Measurements from ENCODE around the gene ATP6V1C2.

Gene ATP6V1C2

DNA sequence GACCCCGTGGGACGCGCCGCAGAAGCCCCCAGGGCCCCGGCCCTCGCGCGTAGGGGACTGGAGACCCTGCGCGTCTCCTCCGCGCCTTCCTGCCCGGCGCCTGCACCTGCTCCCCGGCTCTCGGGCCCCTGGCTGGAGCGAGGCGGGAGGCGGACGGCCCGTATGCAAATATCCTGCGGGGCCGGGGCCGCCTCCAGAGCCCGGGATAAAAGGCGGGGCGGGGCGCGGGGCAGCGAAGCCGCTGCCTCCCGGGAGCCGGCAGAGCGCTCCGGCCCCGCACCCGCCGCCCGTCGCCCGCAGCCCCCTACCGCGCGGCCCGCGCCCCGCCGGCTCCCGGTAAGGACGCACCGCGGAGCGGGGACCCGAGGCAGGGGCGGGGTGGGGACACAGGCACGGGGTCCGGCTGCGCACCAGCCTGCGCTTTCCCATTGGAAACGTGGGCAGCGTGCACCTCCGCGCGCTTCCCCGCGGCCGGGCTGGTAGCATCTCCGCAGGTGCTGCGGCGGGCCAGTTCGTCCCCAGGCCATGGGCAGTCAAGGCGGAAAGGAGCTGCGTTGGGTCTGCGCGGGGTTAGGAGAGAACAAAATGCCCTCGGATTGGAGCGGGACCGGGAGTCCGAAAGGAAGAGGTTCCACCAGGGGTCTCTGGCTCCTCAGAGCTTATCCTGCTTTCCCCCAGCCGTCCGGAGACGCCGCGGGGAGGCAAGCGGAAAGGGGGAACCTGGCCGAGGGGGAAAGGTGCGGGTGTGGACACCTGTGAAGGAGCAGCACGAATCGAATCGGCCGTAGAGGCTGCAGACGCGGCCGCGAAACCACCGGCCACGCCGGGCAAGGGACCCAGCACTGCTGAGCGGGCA, at the start of gene ATP6V1C2:
TSS of gene ATP6V1C2 (plus strand) at position 235 of the 856 bp plus-strand sequence. CDS start 1,220 bp downstream, outside the sequence.
- no peak for FAIRE-seq

- no peak for FAIRE-seq
Measured at GRCh38 chr2:10675131-10675530, 46.3 kb upstream of the ATP6V1C2 start.

GRCh38 chr2:10678225-10678624, 43.2 kb upstream of the ATP6V1C2 start:
- FAIRE-seq = no peak

DNA sequence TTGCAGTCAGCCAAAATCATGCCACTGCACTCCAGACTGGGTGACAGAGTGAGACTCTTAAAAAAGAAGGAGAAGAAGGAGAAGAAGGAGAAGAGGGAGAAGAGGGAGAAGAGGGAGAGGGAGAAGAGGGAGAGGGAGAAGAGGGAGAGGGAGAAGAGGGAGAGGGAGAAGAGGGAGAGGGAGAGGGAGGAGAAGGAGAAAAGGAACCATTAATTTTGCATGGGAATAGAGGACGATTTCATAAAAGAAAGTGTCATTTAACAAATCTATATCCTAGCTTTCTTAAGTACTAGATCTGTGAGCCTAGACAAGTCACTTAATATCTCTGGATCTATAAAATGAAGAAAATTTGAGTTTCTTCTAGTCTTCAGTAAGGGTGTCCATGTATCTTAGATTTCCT, 41.2 kb upstream of the ATP6V1C2 start:
- no peak for FAIRE-seq

- no peak for FAIRE-seq
Measured at GRCh38 chr2:10680957-10681356, 40.5 kb upstream of the ATP6V1C2 start.

DNA sequence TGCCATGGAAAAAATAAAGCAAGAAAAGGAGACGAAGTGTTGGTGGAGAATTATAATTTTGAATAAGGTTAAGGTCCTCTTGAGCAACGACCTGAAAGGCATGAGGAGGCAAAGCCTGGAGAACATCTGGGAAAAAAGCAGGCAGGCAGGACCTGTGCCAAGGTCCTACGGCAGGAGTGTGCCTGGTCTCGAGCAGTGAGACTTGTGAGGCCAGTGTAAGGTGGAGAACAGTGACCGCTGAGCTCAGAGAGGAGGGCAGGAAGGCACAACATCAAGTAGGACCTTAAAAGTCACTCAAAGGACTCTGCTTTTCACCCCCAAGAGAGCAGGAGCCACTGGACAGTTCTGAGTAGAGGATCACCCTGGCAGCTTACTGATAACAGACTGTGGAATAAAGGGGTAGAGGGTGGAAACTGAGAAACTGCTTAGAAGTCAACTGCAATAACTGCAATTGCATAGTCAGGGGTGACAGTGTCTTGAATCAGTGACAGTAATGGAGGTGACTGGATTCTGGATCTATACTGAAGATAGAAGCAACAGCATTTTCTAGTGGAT, 35.2 kb upstream of the ATP6V1C2 start:
- FAIRE-seq = no peak

DNA sequence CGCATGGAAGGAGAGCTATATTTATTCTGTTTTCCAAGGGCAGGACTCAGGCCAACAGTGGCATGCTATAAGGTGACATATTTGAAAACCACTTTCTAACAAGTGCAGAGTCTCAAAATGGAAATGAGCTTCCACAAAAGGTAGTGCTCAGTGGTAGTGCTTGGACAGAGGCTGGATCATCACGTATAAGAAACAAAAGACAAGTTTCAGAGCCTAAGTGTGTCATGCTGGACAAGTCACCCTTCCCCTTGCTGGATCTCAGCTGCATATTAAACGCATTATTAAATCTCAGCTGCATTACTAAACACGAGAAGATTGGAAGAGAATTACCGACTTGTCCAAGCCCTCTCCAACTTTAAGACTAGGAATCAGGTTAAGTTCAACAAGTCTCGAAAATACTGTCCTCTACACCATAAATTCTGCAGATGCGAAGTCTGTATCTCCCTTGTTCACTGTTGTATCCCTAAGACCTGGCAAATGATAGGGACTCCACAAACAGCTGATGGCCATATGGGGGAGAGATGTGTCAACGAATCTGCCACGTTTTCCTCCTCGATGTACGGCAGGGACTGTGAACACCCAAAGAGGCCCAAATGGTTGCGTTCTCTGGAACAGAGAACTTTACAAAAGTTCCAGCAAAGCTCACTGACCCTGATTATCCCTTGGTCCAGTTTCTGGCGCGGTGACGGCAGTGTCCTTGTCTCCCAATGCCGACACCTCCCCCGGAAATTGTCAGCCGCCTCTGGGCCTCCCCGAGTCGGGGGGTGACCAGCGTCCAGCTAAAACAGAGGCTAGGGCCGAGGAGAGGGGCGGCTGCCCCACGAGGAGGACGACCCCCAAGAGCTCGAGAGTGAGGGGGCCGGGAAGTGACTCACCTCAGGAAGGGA, 32.3 kb upstream of the ATP6V1C2 start:
- no peak for FAIRE-seq

GRCh38 chr2:10691521-10691920, 29.9 kb upstream of the ATP6V1C2 start:
- no peak for FAIRE-seq

DNA sequence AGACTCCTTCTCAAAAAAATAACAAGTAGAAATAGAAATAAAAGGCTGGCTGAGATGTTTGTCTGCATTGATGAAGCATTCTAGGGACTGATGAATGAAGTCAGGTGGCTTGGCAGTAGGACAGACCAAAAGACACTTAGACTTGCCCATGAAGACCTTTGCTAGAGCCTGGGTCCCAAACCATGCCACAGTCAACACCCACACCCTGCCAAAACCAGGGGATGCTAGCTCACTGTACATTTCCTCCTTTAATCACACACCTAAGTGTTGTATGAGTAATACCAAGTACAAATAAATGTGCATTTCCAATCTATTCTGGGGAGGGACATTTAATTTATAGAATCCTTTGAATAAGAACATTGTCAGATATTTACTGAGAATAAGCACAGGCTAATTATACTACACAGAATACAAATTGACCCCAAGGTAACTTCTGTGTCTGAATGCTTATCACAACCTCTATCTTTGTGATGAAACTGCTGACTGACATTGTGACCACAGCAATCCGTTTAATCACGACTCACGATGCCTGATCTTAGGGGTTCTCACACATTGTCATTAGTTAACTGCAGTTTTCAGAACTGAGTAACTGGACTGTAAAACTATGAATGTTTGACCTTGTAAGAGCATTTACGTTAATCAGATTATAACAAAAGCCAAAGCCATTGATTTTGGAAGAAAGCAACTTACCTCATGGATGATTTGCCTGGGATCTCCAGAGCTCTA, 21.2 kb upstream of the ATP6V1C2 start:
- FAIRE-seq = no peak

- no peak for FAIRE-seq
Measured at GRCh38 chr2:10704034-10704594, 17.3 kb upstream of the ATP6V1C2 start.

GRCh38 chr2:10706033-10706432, 15.4 kb upstream of the ATP6V1C2 start:
- no peak for FAIRE-seq

- no peak for FAIRE-seq
Measured at GRCh38 chr2:10707831-10708230, 13.6 kb upstream of the ATP6V1C2 start.

DNA sequence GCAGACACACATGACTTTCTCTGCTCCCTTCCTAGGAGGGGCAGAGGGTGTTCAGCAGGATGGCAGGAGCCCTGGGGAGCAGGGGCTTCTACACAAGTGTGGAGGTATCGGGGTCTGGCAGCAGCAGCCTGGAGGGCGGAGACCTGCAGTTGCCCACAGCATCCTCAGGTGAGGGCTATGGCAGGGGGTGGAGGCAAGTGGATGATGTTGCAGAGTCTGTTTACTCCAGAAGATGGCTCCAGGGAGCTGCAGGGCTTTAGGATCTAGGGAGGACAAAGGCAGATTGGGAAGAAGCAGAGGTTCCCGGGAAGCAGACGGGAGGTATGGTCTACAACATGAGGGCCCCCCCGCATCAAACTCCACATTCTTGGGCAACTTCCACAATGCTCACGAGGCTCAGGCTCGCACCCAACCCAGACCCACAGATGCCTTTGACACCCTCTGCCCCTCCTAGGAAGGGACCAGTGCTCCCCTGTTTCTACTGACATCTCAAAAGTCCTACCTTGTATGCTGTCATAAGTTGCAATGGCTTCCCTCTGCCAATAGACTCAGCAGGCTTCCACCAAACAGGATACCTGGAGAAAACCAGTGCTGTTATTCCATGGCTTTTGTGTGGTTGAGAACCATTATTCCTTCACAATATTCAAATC, 12.0 kb upstream of the ATP6V1C2 start:
- no peak for FAIRE-seq

DNA sequence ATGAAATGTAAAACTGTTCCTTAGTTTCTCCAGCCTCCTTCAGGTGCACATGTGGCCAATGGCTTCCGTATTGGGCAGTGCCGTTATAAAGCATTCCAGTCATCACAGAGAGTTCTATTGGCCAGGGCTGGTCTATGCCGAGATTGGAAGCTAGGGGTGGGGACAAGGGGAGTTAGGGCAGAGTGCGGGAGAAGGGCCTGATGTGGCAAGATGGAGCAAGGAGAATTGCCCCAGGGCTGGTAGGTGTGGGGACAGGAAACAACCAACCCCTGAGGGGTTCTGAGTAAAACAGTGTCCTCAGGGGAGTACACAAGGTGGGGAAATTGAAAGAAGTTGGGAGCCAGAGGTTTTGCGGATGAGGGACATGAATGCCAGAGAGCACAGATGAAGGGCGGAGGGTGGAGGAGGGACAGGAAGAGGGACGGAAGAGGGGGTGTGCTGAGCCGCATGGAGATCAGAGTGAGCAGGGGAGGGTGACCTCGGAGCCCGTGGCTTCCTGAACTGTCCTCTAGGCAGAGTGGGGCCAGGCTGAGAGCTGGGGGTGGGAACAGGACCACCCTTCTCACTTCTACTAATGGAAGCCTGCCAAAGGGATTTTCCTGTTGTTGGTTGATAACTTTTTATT, 9.1 kb upstream of the ATP6V1C2 start:
- FAIRE-seq = no peak

- FAIRE-seq = no peak
Measured at GRCh38 chr2:10716581-10716980, 4.8 kb upstream of the ATP6V1C2 start.

GRCh38 chr2:10717628-10718027, 3.8 kb upstream of the ATP6V1C2 start:
- no peak for FAIRE-seq

DNA sequence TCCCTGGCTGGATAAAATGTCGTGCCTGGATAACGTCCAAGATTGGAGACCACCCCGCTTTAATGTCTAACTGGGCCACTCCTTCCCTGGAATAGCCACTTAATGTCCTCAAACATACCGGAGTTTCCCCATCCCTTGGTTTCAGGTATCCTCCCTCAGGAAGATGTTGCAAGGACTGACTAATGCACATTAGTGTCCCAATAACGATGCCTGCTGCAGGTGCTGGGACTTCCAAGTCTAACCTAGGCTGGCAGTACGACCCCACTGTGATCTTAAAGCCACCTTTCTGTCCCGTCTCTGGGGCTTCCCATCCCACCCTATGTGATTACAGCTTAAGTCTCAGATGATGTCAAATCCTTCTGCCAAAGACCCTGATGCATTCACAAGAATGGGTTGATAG, 1.1 kb upstream of the ATP6V1C2 start:
- no peak for FAIRE-seq

GRCh38 chr2:10720947-10721395, 459 bp upstream of the ATP6V1C2 start:
- FAIRE-seq = no peak

GRCh38 chr2:10722252-10722825, 909 bp downstream of the ATP6V1C2 start:
- no peak for FAIRE-seq

GRCh38 chr2:10732924-10733565, 11.6 kb downstream of the ATP6V1C2 start:
- FAIRE-seq = no peak
